Stimulated activated CD8-positive, alpha-beta memory T cell treated with anti-CD3 and anti-CD28 coated beads, Interleukin-4, amount 100 ng/mL, for 4 hours (primary cell): ENCODE data around the gene CFAP91.
"Not testable (repeated sequence)": the region's sequence is repeated elsewhere in the genome, so short reads cannot be mapped to it uniquely, and the experiment has no call there.

Experiments
- DNase-seq, 2 donors: peaks; one replicate each; pipeline ENCODE4 v3.0.0-alpha.2; 2020; ENCODE audit warnings: low read depth in 2 of 2, low spot score in 1 of 2

The CFAP91 gene

DNA sequence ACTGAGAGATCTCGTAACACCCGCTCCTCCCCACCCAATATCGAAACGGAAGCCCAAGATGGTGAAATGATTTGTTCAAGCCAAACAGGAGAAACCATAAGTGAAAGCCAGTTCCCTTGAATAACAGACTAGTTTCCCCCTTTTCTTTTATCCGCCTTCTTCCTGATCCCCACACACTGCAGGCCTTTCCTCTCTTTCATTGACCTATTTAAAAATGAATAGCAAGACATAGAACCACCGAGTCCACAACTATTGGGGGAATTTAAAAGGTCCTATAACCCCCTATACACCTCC lies 25.2 kb upstream of the CFAP91 start:
- no peak for DNase-seq

- not testable (repeated sequence) for DNase-seq
Observed at GRCh38 chr3:119678209-119678608, 24.6 kb upstream of the CFAP91 start.

GRCh38 chr3:119679874-119680273 lies 22.9 kb upstream of the CFAP91 start:
- DNase-seq = no peak

DNA sequence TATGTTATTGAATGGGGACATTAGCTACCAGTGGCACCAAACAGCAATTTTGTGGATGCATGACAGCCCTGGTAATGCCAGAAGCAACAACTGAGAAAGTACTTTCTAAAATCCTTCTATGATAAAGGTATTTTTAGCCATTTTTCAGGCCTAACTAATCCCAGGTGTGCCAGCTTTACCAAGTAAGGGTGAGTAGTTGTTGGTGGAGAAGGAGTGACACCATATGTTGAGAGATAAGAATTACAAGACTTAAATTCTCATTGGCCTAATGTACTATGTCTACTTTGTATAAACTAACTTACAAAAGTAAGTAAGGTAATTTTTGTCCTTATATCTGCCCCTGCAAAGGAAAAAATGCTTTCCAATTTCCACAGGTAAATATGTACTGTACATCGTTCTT lies 21.5 kb upstream of the CFAP91 start:
- DNase-seq = no peak

- DNase-seq = no peak
Observed at GRCh38 chr3:119683421-119683820, 19.4 kb upstream of the CFAP91 start.

- DNase-seq = no peak
Observed at GRCh38 chr3:119690043-119690656, 12.7 kb upstream of the CFAP91 start.

DNA sequence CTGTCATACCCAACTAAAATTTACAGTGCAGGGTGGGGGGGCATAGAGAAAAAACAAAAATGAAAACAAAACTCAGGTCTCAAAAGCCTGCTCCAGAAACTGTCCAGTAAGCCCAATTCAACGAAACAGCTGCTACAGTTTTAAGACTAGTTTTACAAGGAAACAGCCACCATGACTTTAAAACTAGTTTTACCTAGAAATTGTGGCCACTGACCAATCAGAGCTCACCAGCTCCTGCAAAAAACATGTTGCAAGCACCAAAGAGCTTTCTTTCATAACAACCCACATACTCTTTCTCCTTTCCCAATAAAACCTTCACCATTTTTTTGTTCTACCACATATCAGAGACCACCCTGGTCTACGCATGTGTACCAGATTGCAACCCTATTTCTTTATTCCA lies 7.3 kb upstream of the CFAP91 start:
- no peak for DNase-seq

- DNase-seq = no peak
Observed at GRCh38 chr3:119697394-119697793, 5.4 kb upstream of the CFAP91 start.

DNA sequence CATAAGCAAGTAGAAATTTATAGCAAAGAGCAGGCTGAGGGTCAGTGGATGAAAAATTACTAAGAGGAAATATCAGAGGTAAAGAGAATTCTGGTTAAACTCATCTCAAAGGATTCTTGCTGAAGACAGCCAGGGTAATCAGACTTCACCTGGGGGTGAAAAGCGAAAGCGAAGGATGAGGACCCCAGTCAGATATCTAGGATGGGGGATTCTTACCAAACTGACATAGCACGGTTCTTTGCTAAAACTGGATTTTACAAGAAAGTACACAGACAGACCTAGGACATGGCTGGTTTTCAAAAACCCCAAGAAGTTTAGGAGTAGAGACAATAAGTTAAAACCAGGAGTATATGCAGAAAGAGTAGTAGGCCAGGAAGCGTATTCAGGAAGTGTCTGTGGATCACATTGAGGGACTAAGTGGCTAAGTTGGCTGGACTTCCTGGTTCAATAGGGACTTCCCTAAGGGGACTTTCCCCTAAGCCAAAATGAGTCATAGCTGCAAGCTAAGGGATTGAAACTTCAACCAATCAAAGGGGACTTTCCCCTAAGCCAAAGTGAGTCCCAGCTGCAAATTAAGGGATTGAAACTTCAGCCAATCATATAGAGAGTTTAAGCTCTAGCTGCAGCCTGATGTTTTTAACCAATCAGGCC lies 2.4 kb upstream of the CFAP91 start:
- no peak for DNase-seq

DNA sequence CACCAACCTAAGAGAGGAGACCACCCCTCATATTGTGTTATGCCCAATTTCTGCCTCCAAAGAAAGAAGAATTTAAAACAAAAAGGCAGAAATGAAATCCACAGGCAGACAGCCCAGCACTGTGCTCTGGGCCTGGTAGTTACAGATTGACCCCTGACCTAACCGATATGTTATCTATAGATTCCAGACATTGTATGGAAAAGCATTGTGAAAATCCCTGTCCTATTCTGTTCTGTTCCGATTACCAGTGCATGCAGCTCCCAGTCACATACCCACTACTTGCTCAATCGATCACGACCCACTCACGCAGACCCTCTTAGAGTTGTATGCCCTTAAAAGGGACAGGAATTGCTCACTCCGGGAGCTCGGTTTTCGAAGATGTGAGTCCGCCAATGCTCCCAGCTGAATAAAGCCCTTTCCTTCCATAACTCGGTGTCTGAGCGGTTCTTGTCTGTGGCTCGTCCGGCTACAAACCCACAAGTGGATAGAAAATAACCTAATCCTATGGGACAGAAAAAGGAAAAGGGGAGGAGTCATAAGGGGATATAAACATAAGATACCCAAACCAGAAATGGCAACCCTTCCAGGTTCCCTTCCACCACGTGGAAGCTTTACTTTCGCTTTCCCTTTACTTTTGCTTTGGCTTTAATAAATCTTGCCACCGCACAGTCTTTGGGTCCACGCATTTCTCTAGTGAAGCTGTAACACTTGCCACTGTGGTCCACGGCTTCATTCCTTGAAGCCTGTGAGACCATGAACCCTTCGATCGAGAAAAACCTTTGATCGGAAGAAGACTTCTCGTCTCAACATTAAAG lies 1.7 kb upstream of the CFAP91 start:
- no peak for DNase-seq

GRCh38 chr3:119703820-119704531 lies 1.2 kb downstream of the CFAP91 start:
- DNase-seq = no peak

DNA sequence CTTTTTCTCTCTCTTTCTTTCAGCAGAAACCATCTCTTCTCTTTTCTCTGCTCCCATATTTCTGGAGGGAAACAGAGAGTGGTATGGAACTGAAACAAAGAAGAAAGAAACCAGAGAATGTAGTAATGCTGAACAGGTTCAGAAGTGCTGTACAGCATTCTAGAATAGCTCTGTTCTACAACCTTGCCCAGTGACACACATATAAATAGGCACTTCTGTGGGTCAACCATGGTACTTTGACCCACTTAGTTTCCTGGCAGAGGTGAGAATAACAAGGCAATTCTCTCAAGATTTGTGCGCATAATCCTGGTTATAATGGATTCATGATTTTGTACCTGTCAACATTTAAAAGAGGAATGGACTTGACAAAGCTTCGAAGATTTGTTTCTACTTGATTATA lies 12.3 kb downstream of the CFAP91 start:
- no peak for DNase-seq

- DNase-seq = no peak
Observed at GRCh38 chr3:119716998-119717397, 14.2 kb downstream of the CFAP91 start.

GRCh38 chr3:119717520-119717919 lies 14.7 kb downstream of the CFAP91 start:
- no peak for DNase-seq

DNA sequence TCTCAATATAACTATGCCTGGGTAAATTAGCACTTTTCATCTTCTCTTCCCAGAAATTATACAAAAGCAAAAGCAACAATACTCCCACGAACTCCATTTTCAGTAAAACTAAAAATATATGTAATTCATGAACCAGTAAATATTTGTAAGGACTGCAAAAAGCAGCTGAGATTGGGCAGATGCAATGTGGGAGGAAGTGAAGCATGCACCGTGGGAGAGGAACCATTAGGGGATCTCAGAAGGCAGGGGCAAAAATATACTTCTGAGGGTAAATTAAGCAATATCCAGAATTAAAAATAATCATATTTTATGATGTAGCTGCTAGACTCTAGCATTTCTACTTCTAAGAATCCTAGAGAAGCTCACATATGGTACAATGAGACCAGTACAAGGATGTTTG lies 20.2 kb downstream of the CFAP91 start:
- DNase-seq = no peak

DNA sequence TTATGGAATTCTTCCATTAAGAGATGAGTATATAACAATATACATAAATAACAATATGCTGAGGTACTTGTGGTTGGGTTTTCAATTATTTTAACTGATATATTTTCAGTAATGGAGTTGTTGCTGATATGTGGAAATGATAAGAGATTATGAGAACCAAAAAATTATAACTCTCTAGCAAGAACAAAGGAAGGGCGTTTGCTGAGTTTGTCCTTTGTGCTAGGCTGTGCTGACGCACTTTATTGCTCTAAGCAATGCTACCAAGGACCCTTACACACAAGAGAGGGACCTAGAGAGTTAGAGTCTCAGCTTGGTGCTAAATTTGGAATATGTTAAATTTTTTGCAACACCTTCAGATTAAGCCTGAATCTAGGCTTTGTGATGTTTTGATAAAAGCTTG lies 24.1 kb downstream of the CFAP91 start:
- no peak for DNase-seq

DNA sequence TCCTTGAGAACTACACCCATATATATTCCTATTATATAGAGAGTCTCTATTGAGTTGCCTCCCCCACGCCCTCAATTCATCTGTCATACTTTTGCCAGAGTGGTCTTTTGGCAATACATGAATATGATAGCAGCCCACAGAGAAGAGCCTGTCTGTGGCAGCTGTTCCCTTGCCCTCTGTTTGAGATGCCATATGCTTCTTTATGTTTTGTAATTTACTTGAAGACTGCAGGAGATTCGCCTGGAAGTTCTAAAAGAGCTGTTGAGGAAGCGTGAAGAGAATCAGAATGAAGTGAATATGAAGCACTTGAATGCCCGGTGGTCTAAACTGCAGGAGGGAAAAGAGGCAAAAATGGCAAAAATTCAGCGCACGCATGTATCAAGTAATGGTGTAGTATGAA lies 27.2 kb downstream of the CFAP91 start:
- no peak for DNase-seq

DNA sequence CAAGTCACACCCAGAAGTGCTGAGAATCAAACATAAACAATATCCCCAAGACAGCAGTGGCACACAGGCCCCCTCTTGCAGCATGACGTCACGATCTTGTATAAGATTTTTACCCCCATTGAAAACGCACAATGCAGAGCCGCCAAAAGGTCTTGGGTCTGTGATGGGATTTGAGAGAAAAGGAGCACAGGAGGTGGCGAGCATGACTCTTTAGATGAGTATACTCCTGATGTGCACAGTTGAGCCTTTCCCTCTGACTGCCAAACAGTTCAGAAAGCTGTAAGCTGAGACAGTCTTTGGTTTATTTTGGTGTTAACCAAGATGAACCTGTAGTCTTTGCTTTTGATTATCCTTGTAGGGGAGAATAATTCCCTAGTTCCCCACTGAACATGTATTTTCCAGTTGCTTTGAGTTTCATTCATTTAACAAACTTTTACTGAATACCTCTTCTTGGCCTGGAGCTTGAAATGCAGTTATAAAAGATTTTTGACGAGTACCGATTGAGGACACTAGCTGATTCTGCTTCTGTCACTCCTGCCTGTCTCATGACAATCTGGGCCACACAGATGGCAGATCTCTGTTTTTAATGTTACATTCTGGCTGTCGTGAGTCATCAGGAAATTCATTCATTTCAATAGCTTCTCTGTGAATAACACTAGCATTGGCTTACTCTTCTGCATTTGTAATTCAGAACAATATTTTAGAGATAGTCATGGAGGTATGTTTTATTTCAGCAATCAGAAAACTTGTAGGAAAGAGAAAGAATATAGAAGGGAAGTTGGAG lies 28.9 kb downstream of the CFAP91 start:
- no peak for DNase-seq

GRCh38 chr3:119733812-119734211 lies 31.0 kb downstream of the CFAP91 start:
- DNase-seq = no peak

- DNase-seq = no peak
Observed at GRCh38 chr3:119738741-119739140, 35.9 kb downstream of the CFAP91 start.
